HL-60/S4 treated with retinoic acid at 250 ng/mL for 4 days and 3 days (cell line): ENCODE data around the gene CDH8.

Experiments used
- in situ Hi-C: fragments of 300-500 bp; cut with MboI; formaldehyde crosslinking; loops from 2 replicates; pipeline ENCODE4 v1.7.0; 2022; ENCODE audit warnings: low sequenced_read_pairs

The CDH8 gene

GRCh38 chr16:61665512-61665911, 370.7 kb downstream of the CDH8 start:
- in situ Hi-C loops: no loop called here

- in situ Hi-C loops: no loop called here
These were observed 376.3 kb downstream of the CDH8 start for GRCh38 chr16:61659936-61660335.

- in situ Hi-C loops: no loop called here
These were observed 381.3 kb downstream of the CDH8 start for GRCh38 chr16:61654962-61655361.

- in situ Hi-C loops: no loop called here
These were observed 382.7 kb downstream of the CDH8 start for GRCh38 chr16:61653544-61653943.

- in situ Hi-C loops: no loop called here
These were observed 390.7 kb downstream of the CDH8 start for GRCh38 chr16:61645561-61645960.

- in situ Hi-C loops: no loop called here
These were observed 391.5 kb downstream of the CDH8 start for GRCh38 chr16:61644736-61645135.

- in situ Hi-C loops: no loop called here
These were observed 418.9 kb downstream of the CDH8 start for GRCh38 chr16:61617219-61617783.

- in situ Hi-C loops: no loop called here
These were observed 420.1 kb downstream of the CDH8 start for GRCh38 chr16:61616088-61616487.

GRCh38 chr16:61611847-61612491, 424.3 kb downstream of the CDH8 start:
- in situ Hi-C loops: no loop called here

GRCh38 chr16:61606581-61606980, 429.7 kb downstream of the CDH8 start:
- in situ Hi-C loops: no loop called here
